ENCODE measurements around the gene DEFB119. TPM values are rescaled to one million over a fixed set of nuclear protein-coding genes. Genes with fewer than 3 reads are reported as not detected.

Gene DEFB119
- total RNA-seq, 2 donors from 2014 or later: not detected

DNA sequence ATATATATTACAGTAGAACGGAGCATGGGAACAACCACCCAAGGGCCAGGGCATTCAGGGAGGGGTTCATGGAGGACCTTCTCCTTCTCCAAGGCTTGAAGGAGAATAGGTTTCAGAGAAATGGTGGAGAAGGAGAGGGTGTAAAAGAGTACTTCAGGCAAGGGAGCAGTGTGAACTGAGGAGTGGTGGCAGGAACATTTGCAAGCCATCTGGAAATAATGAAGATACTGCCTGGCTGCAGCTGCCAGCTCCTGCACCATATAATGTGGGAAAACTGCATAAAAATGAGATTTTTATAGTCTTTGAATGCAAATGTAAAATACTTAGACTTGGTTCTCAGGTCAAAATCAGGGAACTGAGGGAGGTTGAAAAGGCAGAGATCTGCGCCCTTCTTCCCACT is 25.3 kb upstream of the DEFB119 start:
- DNase-seq (no peak), ATAC-seq (no peak)
- no peaks in the 10 kb centered on the region for H3K36me3 ChIP-seq (replicated peaks in 1 of 2; ENCODE audit: insufficient read depth in 1 of 2, low read depth in 2 of 2)
- intact Hi-C loops (cut with DNase I): no loop called here
- WGBS, 2 donors: 84 to 91% methylated on average over 2 of the region's 2 CpGs
- H3K27me3 ChIP-seq: no peaks in the 10 kb centered on the region
- no peak overlapping the region for H3K4me3 ChIP-seq
- no peak overlapping the region for H3K27ac ChIP-seq
- no peaks in the 10 kb centered on the region for H3K4me1 ChIP-seq
- H3K9me3 ChIP-seq: no peaks in the 10 kb centered on the region
- no peak for TF ChIP-seq POLR2A (IDR thresholded peaks at IDR 0.05)

DNA sequence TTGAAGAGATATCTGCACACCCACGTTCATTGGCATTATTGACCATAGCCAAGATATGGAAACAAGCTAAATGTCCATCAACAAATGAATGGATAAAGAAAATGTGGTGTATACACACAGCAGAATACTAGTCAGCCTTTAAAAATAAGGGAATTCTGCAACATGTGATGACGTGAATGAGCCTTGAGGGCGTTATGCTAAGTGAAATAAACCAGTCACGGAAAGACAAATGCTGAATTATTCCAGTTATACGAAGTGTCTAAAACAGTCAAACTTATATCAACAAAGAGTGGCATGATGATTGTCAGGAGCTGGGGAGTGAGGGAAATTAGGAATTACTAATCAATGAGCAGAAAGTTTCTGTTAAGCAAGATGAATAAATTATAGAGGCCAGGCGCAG is 24.0 kb upstream of the DEFB119 start:
- TF ChIP-seq, protein P1, sequence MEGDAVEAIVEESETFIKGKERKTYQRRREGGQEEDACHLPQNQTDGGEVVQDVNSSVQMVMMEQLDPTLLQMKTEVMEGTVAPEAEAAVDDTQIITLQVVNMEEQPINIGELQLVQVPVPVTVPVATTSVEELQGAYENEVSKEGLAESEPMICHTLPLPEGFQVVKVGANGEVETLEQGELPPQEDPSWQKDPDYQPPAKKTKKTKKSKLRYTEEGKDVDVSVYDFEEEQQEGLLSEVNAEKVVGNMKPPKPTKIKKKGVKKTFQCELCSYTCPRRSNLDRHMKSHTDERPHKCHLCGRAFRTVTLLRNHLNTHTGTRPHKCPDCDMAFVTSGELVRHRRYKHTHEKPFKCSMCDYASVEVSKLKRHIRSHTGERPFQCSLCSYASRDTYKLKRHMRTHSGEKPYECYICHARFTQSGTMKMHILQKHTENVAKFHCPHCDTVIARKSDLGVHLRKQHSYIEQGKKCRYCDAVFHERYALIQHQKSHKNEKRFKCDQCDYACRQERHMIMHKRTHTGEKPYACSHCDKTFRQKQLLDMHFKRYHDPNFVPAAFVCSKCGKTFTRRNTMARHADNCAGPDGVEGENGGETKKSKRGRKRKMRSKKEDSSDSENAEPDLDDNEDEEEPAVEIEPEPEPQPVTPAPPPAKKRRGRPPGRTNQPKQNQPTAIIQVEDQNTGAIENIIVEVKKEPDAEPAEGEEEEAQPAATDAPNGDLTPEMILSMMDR (IDR thresholded peaks at IDR 0.05): no peak
- no peak for TF ChIP-seq POLR2A (IDR thresholded peaks at IDR 0.05)
- no peaks in the 10 kb centered on the region for H3K27me3 ChIP-seq
- no peak for DNase-seq
- 46 to 56% methylated on average over 6 of the region's 6 CpGs for WGBS, 2 donors
- intact Hi-C loops (cut with DNase I): no loop called here
- H3K4me3 ChIP-seq: no peak overlapping the region
- no peak overlapping the region for H3K27ac ChIP-seq
- H3K4me1 ChIP-seq: no peaks in the 10 kb centered on the region
- H3K36me3 ChIP-seq (replicated peaks in 1 of 2; ENCODE audit: insufficient read depth in 1 of 2, low read depth in 2 of 2): no peaks in the 10 kb centered on the region
- no peak for ATAC-seq
- H3K9me3 ChIP-seq: no peaks in the 10 kb centered on the region

DNA sequence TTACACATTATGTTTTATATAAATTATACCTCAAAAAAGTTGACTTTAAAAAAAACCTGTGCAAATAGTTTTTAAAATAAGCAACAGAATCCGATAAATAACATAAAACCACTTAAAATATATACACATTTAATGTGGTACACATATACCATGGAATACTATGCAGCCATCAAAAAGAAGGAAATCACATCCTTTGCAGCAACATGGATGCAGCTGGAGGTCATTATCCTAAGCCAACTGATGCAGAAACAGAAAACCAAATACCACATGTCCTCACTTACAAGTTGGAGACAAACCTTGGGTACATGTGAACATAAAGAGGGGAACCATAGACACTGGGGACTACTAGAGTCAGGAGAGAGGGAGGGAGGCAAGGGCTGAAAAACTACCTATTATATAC is 19.6 kb upstream of the DEFB119 start:
- no peak for ATAC-seq
- H3K4me1 ChIP-seq: no peaks in the 10 kb centered on the region
- DNase-seq: no peak
- no peaks in the 10 kb centered on the region for H3K9me3 ChIP-seq
- H3K4me3 ChIP-seq: no peak overlapping the region
- intact Hi-C loops (cut with DNase I): no loop called here
- no peak for TF ChIP-seq POLR2A (IDR thresholded peaks at IDR 0.05)
- H3K27me3 ChIP-seq: no peaks in the 10 kb centered on the region
- WGBS, 2 donors: 37 to 41% methylated on average over 1 of the region's 1 CpG
- H3K36me3 ChIP-seq (replicated peaks in 1 of 2; ENCODE audit: insufficient read depth in 1 of 2, low read depth in 2 of 2): no peaks in the 10 kb centered on the region
- H3K27ac ChIP-seq: no peak overlapping the region

DNA sequence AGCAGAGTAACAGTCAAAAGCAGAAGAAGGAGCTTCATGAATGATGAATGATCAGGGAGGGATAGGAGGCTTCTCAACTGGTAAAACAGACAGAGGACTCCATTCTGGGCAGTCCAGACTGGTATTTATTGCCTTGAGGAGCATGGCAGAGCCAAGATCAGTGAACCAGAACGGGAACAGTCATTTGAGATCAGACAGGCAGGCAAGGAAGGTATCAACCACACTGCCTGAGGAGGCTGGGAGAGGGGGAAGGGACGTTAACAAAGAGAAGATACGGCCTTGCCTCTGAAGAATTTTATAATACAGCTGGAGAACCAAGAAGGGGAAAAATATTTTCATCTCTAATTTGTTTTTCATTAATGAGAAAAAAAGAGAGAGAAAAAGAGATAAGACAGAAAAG is 15.7 kb upstream of the DEFB119 start, which contains the start of gene DEFB121:
TSS of gene DEFB121 (minus strand) at position 101 of the 400 bp plus-strand sequence. CDS start at position 38, 63 bp downstream.
- Histone ChIP-seq H3K9me3 (no peaks in the 10 kb centered on the region), H3K36me3 (replicated peaks in 1 of 2; ENCODE audit: insufficient read depth in 1 of 2, low read depth in 2 of 2) (no peaks in the 10 kb centered on the region), H3K4me1 (no peaks in the 10 kb centered on the region), H3K27ac (no peak within 1 kb of the TSS), H3K4me3 (no peak within 1 kb of the TSS), H3K27me3 (no peaks in the 10 kb centered on the region)
- intact Hi-C loops (cut with DNase I): no loop called here
- ATAC-seq (no peak), DNase-seq (no peak)
- no peak for TF ChIP-seq POLR2A (IDR thresholded peaks at IDR 0.05)
- TF ChIP-seq, protein P1 (IDR thresholded peaks at IDR 0.05): no peak
- WGBS, 2 donors: 17 to 31% methylated on average over 3 of the region's 3 CpGs

DNA sequence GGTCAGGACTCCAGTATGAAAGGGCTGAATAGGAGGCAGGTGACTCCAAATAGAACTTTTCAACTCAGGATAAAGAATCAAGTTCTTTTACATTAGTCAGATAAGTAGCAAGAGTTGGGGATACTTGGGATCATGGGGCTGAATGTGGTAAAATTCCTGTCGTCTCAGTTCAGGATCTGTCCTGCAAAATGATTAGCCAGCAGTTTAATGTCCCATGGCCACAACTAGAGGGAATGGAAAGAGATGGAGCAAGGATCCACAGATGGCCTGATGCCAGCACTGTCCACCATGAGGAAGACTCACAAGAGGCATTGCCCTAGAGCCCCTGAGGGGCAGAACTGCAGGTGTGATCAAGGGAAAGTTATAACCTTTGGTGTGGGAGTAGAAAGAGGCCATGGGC is 13.5 kb upstream of the DEFB119 start:
- 24 to 53% methylated on average over 1 of the region's 1 CpG for WGBS, 2 donors
- Histone ChIP-seq H3K4me1 (no peaks in the 10 kb centered on the region), H3K27ac (no peak overlapping the region), H3K4me3 (no peak overlapping the region), H3K27me3 (no peaks in the 10 kb centered on the region), H3K36me3 (replicated peaks in 1 of 2; ENCODE audit: insufficient read depth in 1 of 2, low read depth in 2 of 2) (no peaks in the 10 kb centered on the region), H3K9me3 (no peaks in the 10 kb centered on the region)
- intact Hi-C loops (cut with DNase I): no loop called here
- DNase-seq (no peak), ATAC-seq (no peak)
- TF ChIP-seq, protein P1 (IDR thresholded peaks at IDR 0.05): no peak
- TF ChIP-seq POLR2A (IDR thresholded peaks at IDR 0.05): no peak

DNA sequence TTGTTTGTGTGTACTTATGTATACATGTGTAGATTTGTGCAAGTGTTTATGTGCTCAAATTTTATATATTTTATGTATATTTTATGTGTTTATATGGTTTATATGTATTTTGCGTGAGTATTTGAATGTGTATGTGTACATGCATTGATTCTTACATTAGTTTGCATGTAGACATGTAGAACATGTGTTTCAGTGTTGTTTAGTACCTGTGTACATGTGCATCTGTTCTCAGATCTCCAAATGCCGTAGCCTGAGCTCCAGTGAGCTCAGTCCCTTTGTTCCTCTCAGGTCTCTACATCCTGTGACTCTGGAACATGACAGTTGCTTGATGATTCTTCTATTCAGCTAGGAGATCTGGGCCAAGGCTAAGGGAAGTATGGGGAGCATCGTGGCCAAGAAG is 4.5 kb upstream of the DEFB119 start:
- H3K27me3 ChIP-seq: no peaks in the 10 kb centered on the region
- no peaks in the 10 kb centered on the region for H3K36me3 ChIP-seq (replicated peaks in 1 of 2; ENCODE audit: insufficient read depth in 1 of 2, low read depth in 2 of 2)
- H3K9me3 ChIP-seq: no peaks in the 10 kb centered on the region
- intact Hi-C loops (cut with DNase I): no loop called here
- H3K27ac ChIP-seq: no peak overlapping the region
- H3K4me1 ChIP-seq: no peaks in the 10 kb centered on the region
- no peak overlapping the region for H3K4me3 ChIP-seq
- TF ChIP-seq, protein P1 (IDR thresholded peaks at IDR 0.05): no peak
- no peak for TF ChIP-seq POLR2A (IDR thresholded peaks at IDR 0.05)
- ATAC-seq (no peak), DNase-seq (no peak)
- WGBS, 2 donors: 32 to 43% methylated on average over 3 of the region's 3 CpGs

Data from body of pancreas (tissue), 4 donors.